Osteocyte (in vitro differentiated cells): Measurements from ENCODE around the gene PAX2. TPM values are rescaled to one million over a fixed set of nuclear protein-coding genes. Genes with fewer than 3 reads are reported as not detected.

Experiments
- DNase-seq: peaks from one replicate; pipeline ENCODE4 v3.0.0; 2021; ENCODE audit warnings: mixed read lengths; ENCODE audit not compliant: unreplicated experiment; ENCODE audit errors: extremely low spot score
- H3K27ac Mint-ChIP-seq: one replicate; pipeline ENCODE4 v1.8.0; 2021; ENCODE audit warnings: mild to moderate bottlenecking, mixed read lengths; ENCODE audit not compliant: unreplicated experiment
- H3K27me3 Mint-ChIP-seq: one replicate; pipeline ENCODE4 v1.8.0; 2021; ENCODE audit warnings: mixed read lengths; ENCODE audit not compliant: unreplicated experiment
- H3K36me3 Mint-ChIP-seq: one replicate; pipeline ENCODE4 v1.8.0; 2021; ENCODE audit warnings: mixed read lengths; ENCODE audit not compliant: unreplicated experiment
- H3K4me1 Mint-ChIP-seq: one replicate; pipeline ENCODE4 v1.8.0; 2021; ENCODE audit warnings: mixed read lengths; ENCODE audit not compliant: unreplicated experiment
- H3K4me3 Mint-ChIP-seq: one replicate; pipeline ENCODE4 v1.8.0; 2021; ENCODE audit warnings: mild to moderate bottlenecking, moderate library complexity, mixed read lengths; ENCODE audit not compliant: unreplicated experiment
- H3K9me3 Mint-ChIP-seq: one replicate; pipeline ENCODE4 v1.8.0; 2021; ENCODE audit warnings: mixed read lengths; ENCODE audit not compliant: unreplicated experiment
- CTCF ChIP-seq: fragments of 200-600 bp; sonication (generic); IDR thresholded peaks from 2 replicates; pipeline ENCODE4 v1.5.0; 2021; ENCODE audit warnings: antibody characterized with exemption, mild to moderate bottlenecking, moderate library complexity
- total RNA-seq: library from RNA; stranded (reverse); gene quantifications from 2 replicates; pipeline ENCODE4 v1.2.1, GENCODE V29; 2021

PAX2 gene
- total RNA-seq, 1 donor from 2014 or later: 0.30 TPM

DNA sequence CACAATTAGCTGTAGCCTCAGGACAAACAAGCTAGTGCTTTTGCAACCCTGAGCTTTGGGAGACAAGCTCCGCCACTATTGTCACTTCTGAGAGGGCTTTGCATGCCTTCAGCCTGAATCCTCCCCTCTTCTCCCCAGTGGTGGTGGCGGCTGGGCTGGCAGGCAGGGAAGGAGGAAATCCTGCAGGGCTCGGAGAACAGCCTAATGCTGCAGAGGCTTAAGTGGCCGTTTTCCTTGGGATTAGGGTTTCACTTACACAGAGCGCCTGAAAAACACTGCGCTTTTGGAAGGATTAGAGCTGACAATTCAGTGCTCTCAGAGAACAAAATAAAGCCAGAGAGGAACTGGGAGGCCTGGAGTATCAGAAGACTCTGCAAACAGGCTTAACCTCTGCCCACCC, 71.3 kb downstream of the PAX2 start:
- Mint-ChIP-seq H3K4me3 (no peak overlapping the region), H3K27ac (no peak overlapping the region), H3K4me1 (no peaks in the 10 kb centered on the region), H3K9me3 (no peaks in the 10 kb centered on the region), H3K36me3 (no peaks in the 10 kb centered on the region), H3K27me3 (peaks cover 77% of the 10 kb centered on the region)
- TF ChIP-seq CTCF: no peak
- no peak for DNase-seq

- DNase-seq: no peak
- Mint-ChIP-seq H3K36me3 (no peaks in the 10 kb centered on the region), H3K4me3 (no peak overlapping the region), H3K4me1 (no peaks in the 10 kb centered on the region), H3K9me3 (no peaks in the 10 kb centered on the region), H3K27me3 (peaks cover 76% of the 10 kb centered on the region), H3K27ac (no peak overlapping the region)
- TF ChIP-seq CTCF: no peak
Measured at GRCh38 chr10:100817268-100817839, 72.0 kb downstream of the PAX2 start.

DNA sequence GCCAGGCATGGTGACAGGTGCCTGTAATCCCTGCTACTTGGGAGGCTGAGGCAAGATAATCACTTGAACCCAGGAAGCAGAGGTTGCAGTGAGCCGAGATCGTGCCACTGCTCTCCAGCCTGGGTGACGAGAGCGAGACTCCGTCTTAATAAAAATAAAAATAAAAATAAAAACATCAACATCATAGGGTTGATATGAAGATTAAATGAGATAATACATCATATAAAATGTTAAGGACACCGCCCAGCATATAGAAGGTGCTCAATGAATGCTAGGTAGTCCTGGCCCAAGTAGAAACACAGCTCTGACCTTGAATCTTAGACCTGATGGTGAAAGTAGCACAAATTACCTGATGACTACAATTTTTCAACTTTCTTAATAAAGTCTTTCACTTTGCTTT, 74.0 kb downstream of the PAX2 start:
- Mint-ChIP-seq H3K27me3 (peaks cover 80% of the 10 kb centered on the region), H3K27ac (no peak overlapping the region), H3K9me3 (no peaks in the 10 kb centered on the region), H3K36me3 (no peaks in the 10 kb centered on the region), H3K4me1 (no peaks in the 10 kb centered on the region), H3K4me3 (no peak overlapping the region)
- DNase-seq: no peak
- TF ChIP-seq CTCF: no peak

- no peaks in the 10 kb centered on the region for H3K36me3 Mint-ChIP-seq
- no peaks in the 10 kb centered on the region for H3K9me3 Mint-ChIP-seq
Measured at GRCh38 chr10:100823194-100823593, 77.8 kb downstream of the PAX2 start.

GRCh38 chr10:100824886-100825285, 79.5 kb downstream of the PAX2 start:
- Mint-ChIP-seq H3K4me1 (peaks cover 19% of the 10 kb centered on the region), H3K27ac (no peak overlapping the region), H3K4me3 (no peak overlapping the region), H3K9me3 (no peaks in the 10 kb centered on the region), H3K27me3 (peaks cover 81% of the 10 kb centered on the region), H3K36me3 (no peaks in the 10 kb centered on the region)
- DNase-seq: no peak
- TF ChIP-seq CTCF: no peak

More at GRCh38 chr10:100823194-100823593, 77.8 kb downstream of the PAX2 start:
- no peak for DNase-seq
- Mint-ChIP-seq H3K27ac (no peak overlapping the region), H3K4me1 (peaks cover 6% of the 10 kb centered on the region), H3K4me3 (no peak overlapping the region), H3K27me3 (peaks cover 80% of the 10 kb centered on the region)
- TF ChIP-seq CTCF: no peak
